HG03097 (cell line): ENCODE measurements around the gene ZNF135.

Source experiments
- ATAC-seq: cut with Tn5 transposase; IDR thresholded peaks from one replicate; pipeline ENCODE4 v1.9.1; 2021; ENCODE audit not compliant: unreplicated experiment, low FRiP score

The ZNF135 gene

GRCh38 chr19:58059003-58059670, at the start of gene ZNF135:
Gene ZNF135 (plus strand): TSS chr19:58059282. CDS start chr19:58060003, 721 bp downstream.
- ATAC-seq: no peak

- no peak for ATAC-seq
Measured at GRCh38 chr19:58009301-58009665, 49.8 kb upstream of the ZNF135 start.

- no peak for ATAC-seq
Measured at GRCh38 chr19:58009666-58010301, 49.3 kb upstream of the ZNF135 start.

GRCh38 chr19:58010507-58010906, 48.6 kb upstream of the ZNF135 start:
- ATAC-seq: no peak

GRCh38 chr19:58014141-58014540, 44.9 kb upstream of the ZNF135 start:
- no peak for ATAC-seq

GRCh38 chr19:58020129-58020528, 39.0 kb upstream of the ZNF135 start:
- no peak for ATAC-seq

GRCh38 chr19:58021541-58022282, 37.4 kb upstream of the ZNF135 start:
- ATAC-seq: no peak

GRCh38 chr19:58022283-58022660, 36.8 kb upstream of the ZNF135 start:
- no peak for ATAC-seq

- ATAC-seq: no peak
Measured at GRCh38 chr19:58024661-58025060, 34.4 kb upstream of the ZNF135 start.

- ATAC-seq: no peak
Measured at GRCh38 chr19:58033741-58034476, 25.2 kb upstream of the ZNF135 start, which contains the start of gene ZSCAN1. Gene ZSCAN1 (plus strand): TSS chr19:58034025. CDS start chr19:58037837, 3,812 bp downstream.

GRCh38 chr19:58034477-58034793, 24.6 kb upstream of the ZNF135 start:
- no peak for ATAC-seq

- no peak for ATAC-seq
Measured at GRCh38 chr19:58035863-58036262, 23.2 kb upstream of the ZNF135 start.

GRCh38 chr19:58037927-58038687, 21.0 kb upstream of the ZNF135 start:
- ATAC-seq: no peak

- ATAC-seq: no peak
Measured at GRCh38 chr19:58038688-58039204, 20.3 kb upstream of the ZNF135 start.

- no peak for ATAC-seq
Measured at GRCh38 chr19:58040751-58041525, 18.1 kb upstream of the ZNF135 start.

- no peak for ATAC-seq
Measured at GRCh38 chr19:58042495-58043340, 16.4 kb upstream of the ZNF135 start.

GRCh38 chr19:58044391-58044790, 14.7 kb upstream of the ZNF135 start:
- no peak for ATAC-seq

- no peak for ATAC-seq
Measured at GRCh38 chr19:58044886-58045285, 14.2 kb upstream of the ZNF135 start.
